Glutamatergic neuron (in vitro differentiated cells): ENCODE data around the gene RHBDL2. TPM values are rescaled to one million over a fixed set of nuclear protein-coding genes. Genes with fewer than 3 reads are reported as not detected.

Source experiments
- DNase-seq: peaks from one replicate; pipeline ENCODE4 v3.0.0; 2022
- H3K27ac Mint-ChIP-seq: one replicate; pipeline ENCODE4 v1.8.0; 2020; ENCODE audit warnings: mild to moderate bottlenecking, mixed read lengths, inconsistent platforms; ENCODE audit not compliant: unreplicated experiment
- H3K27me3 Mint-ChIP-seq: one replicate; pipeline ENCODE4 v1.8.0; 2020; ENCODE audit warnings: mild to moderate bottlenecking, moderate library complexity, mixed read lengths, inconsistent platforms; ENCODE audit not compliant: unreplicated experiment
- H3K36me3 Mint-ChIP-seq: one replicate; pipeline ENCODE4 v1.8.0; 2020; ENCODE audit warnings: mild to moderate bottlenecking, mixed read lengths, inconsistent platforms; ENCODE audit not compliant: unreplicated experiment
- H3K4me1 Mint-ChIP-seq: one replicate; pipeline ENCODE4 v1.8.0; 2020; ENCODE audit warnings: mild to moderate bottlenecking, low read depth, mixed read lengths, inconsistent platforms; ENCODE audit not compliant: unreplicated experiment
- H3K4me3 Mint-ChIP-seq: one replicate; pipeline ENCODE4 v1.8.0; 2020; ENCODE audit warnings: mild to moderate bottlenecking, mixed read lengths, inconsistent platforms; ENCODE audit not compliant: unreplicated experiment
- H3K9me3 Mint-ChIP-seq: one replicate; pipeline ENCODE4 v1.8.0; 2020; ENCODE audit warnings: mild to moderate bottlenecking, moderate library complexity, mixed read lengths, inconsistent platforms; ENCODE audit not compliant: unreplicated experiment
- total RNA-seq: library from RNA; stranded (reverse); fragmentation: NEBNext Ultra II Directional; extraction: Animal tissue kit (Norgen Biotek cat#: 25700); gene quantifications from one replicate; pipeline ENCODE4 v1.2.1, GENCODE V29; 2021; ENCODE audit not compliant: unreplicated experiment
- TF ChIP-seq, protein P1 (sequence below): fragments of 200-600 bp; sonication (generic); IDR thresholded peaks from one replicate; pipeline ENCODE4 v1.5.0; 2021; ENCODE audit not compliant: partially characterized antibody, unreplicated experiment

RHBDL2 gene
- total RNA-seq, 1 donor from 2014 or later = not detected

DNA sequence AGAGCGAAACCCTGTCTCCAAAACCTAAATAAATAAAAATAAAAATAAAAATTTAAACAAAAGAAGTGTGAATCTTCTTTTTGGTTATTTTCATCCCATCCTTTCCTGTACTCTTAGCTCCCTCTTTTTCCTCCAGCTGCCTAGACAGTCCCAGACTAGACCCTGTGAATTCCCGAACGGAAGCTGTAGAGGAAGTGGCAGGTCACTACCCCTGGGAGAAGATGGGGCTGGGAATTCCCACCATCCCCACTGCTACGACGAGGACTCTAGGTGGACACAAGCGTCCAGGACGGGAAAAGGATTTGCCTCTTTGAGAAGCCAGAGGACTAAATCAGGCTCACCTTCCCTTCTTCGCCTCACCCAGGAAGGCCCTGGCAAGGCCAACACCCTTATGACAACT is 12.6 kb downstream of the RHBDL2 start:
- Mint-ChIP-seq H3K4me1 (no peaks in the 10 kb centered on the region), H3K27ac (no peak overlapping the region), H3K9me3 (no peaks in the 10 kb centered on the region), H3K27me3 (peaks cover 2% of the 10 kb centered on the region), H3K36me3 (no peaks in the 10 kb centered on the region), H3K4me3 (no peak overlapping the region)
- TF ChIP-seq, protein P1, sequence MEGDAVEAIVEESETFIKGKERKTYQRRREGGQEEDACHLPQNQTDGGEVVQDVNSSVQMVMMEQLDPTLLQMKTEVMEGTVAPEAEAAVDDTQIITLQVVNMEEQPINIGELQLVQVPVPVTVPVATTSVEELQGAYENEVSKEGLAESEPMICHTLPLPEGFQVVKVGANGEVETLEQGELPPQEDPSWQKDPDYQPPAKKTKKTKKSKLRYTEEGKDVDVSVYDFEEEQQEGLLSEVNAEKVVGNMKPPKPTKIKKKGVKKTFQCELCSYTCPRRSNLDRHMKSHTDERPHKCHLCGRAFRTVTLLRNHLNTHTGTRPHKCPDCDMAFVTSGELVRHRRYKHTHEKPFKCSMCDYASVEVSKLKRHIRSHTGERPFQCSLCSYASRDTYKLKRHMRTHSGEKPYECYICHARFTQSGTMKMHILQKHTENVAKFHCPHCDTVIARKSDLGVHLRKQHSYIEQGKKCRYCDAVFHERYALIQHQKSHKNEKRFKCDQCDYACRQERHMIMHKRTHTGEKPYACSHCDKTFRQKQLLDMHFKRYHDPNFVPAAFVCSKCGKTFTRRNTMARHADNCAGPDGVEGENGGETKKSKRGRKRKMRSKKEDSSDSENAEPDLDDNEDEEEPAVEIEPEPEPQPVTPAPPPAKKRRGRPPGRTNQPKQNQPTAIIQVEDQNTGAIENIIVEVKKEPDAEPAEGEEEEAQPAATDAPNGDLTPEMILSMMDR = no peak
- no peak for DNase-seq

DNA sequence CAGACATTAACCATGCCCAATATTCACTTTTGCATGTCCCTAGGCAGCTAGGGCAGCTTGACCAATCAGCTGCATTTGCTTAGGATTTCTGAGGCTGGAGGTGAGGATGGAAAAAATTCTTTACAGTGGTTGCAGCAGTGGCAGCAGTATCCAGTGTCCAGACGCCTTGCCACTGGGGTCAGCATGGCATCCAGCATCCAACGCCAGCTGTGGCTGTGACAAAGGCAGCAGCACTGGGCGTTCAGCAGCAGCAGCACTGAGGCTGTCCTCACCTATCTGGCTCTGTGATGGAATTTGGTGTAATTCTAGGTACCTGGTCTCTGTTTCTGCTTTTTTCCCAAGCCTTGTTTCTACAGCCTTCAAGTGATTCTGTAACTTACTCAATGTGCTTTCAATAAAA is 15.5 kb downstream of the RHBDL2 start:
- no peaks in the 10 kb centered on the region for H3K9me3 Mint-ChIP-seq
- TF ChIP-seq, protein P1 = no peak
- no peak overlapping the region for H3K27ac Mint-ChIP-seq
- H3K36me3 Mint-ChIP-seq = no peaks in the 10 kb centered on the region
- H3K4me3 Mint-ChIP-seq = no peak overlapping the region
- DNase-seq = no peak
- no peaks in the 10 kb centered on the region for H3K27me3 Mint-ChIP-seq
- no peaks in the 10 kb centered on the region for H3K4me1 Mint-ChIP-seq

DNA sequence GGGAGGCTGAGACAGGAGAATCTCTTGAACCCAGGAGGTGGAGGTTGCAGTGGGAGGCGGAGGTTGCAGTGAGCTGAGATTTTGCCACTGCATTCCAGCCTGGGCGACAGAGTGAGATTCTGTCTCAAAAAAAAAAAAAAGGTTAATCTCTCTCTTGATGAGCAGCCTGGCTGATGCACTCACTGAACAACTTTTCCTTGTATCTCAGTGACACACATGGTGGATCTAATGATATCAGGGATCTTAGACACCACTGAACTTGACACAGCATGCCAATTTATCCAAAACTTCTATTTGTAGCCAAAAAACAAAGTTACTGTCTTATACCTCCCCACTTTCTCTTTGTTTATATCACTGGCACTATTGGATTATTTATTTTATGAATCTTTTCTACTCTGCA is 16.2 kb downstream of the RHBDL2 start:
- no peak overlapping the region for H3K4me3 Mint-ChIP-seq
- DNase-seq = no peak
- no peak overlapping the region for H3K27ac Mint-ChIP-seq
- no peaks in the 10 kb centered on the region for H3K36me3 Mint-ChIP-seq
- TF ChIP-seq, protein P1 = no peak
- H3K27me3 Mint-ChIP-seq = no peaks in the 10 kb centered on the region
- no peaks in the 10 kb centered on the region for H3K9me3 Mint-ChIP-seq
- H3K4me1 Mint-ChIP-seq = no peaks in the 10 kb centered on the region

DNA sequence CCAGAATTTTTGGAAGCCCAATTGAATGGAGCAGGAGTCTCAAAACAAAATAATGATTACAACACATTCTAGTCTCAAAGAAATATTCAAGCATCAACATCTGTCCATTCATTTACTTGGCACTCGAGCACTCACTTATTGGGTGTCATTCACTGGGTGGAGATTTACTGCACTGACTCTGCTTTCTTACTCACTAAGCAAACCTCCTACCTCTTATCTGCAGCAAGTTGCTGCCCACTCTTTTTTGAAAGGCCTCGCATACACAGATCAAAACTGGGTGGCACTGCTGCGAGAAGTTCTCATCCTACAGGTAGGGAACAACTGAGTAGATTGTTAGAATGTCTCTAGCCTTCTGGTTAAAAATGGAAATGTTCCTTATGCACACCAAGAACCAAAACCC is 18.0 kb downstream of the RHBDL2 start:
- Mint-ChIP-seq H3K27ac (no peak overlapping the region), H3K9me3 (no peaks in the 10 kb centered on the region), H3K4me3 (no peak overlapping the region), H3K36me3 (no peaks in the 10 kb centered on the region), H3K4me1 (no peaks in the 10 kb centered on the region), H3K27me3 (no peaks in the 10 kb centered on the region)
- DNase-seq = no peak
- TF ChIP-seq, protein P1 = no peak

DNA sequence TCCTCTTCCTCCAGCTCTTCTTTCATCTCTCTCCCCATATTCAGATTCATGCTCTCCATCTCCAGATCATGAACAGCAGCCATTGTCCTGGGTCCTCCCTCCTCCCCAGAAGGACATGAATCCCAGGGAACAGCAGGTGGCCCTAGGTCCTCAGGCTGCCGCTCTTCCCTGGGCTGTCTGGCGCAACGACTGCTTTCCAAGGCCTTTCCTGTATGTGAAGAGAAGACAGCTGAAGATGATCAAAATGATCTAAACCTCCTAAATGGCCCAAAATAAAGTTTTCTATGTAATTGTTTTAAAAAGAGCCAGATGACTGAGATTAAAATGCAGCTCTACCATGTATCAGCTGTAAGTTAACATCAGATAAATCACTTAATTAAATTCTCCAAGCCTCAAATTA is 22.5 kb downstream of the RHBDL2 start:
- DNase-seq = no peak
- H3K27me3 Mint-ChIP-seq = no peaks in the 10 kb centered on the region
- H3K9me3 Mint-ChIP-seq = no peaks in the 10 kb centered on the region
- no peaks in the 10 kb centered on the region for H3K36me3 Mint-ChIP-seq
- no peaks in the 10 kb centered on the region for H3K4me1 Mint-ChIP-seq
- no peak overlapping the region for H3K27ac Mint-ChIP-seq
- no peak overlapping the region for H3K4me3 Mint-ChIP-seq
- TF ChIP-seq, protein P1 = no peak
